Measurements from ENCODE around the gene C1orf52.
A peak's percentile ranks its signal among the peaks of the same experiment; 100 is the strongest.
"Not testable (repeated sequence)": the region's sequence is repeated elsewhere in the genome, so short reads cannot be mapped to it uniquely, and the experiment has no call there.

Gene C1orf52

DNA sequence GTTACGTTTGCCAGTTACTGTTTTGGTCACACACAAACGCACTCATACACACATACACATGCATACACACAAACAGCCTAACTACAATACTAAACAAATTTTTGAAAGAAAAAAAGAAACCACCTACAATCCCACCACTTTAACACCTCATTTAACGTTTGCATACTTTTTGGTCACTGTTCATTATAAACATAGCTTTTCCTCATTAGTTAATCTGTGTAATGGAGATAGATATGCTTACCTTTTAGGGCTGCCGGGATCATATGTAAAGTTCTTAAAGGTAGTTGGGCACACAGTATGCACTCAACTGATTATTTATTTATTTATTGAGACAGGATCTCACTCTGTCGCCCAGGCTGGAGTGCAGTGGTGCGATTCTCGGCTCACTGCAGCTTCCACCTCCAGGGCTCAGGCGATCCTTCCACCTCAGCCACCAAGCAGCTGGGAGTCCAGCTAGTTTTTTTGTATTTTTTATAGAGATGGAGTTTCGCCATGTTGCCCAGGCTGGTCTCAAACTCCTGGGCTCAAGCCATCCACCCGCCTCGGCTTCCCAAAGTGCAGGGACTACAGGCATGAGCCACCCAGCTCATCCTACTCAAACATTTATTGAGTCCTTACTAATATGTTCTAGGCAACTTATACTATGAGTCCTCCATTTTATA, 17.6 kb upstream of the C1orf52 start:
- DNase-seq: no peak

DNA sequence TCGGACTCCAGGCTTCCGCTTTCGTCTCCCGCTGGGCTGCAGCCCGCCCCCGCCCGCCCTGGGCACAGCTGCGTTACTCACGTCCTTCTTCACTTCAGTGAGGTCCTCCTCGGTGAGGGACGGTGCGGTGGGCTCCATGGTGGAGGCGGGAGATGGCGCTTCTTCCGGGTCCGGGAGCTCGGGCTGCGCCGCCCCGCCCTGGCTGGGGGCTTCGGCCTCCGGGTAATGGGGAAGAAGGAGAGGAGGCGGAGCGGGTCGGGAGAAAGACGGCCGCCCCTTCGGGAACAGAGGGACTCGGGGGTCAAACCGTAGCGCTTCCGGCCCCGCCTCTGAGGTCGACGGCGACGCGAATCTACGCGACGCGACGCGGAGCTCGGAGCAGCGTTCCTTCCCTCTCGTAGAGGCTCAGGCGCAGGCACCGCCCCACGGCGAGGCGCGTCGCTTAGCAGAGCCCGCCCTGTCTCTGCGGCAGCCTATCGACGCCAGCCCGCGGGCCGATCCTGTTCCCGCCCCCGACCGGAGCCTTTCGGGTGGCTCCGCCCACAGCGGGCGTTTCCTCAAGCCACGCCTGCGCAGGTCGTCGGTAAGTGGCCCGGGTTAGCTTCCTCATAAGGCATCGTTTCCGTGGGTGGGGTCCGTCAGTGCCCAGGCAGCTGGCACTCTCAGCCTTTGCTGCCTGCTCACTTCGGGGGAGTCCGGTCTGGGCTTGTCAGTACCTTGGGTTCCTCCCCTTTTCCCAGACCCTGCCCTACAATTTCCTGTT, 16.9 kb upstream of the C1orf52 start, which contains the start of gene BCL10:
TSS of gene BCL10 (minus strand) at position 418 of the 763 bp plus-strand sequence. CDS start at position 138, 280 bp downstream.
- DNase-seq: peak; percentile 98

DNA sequence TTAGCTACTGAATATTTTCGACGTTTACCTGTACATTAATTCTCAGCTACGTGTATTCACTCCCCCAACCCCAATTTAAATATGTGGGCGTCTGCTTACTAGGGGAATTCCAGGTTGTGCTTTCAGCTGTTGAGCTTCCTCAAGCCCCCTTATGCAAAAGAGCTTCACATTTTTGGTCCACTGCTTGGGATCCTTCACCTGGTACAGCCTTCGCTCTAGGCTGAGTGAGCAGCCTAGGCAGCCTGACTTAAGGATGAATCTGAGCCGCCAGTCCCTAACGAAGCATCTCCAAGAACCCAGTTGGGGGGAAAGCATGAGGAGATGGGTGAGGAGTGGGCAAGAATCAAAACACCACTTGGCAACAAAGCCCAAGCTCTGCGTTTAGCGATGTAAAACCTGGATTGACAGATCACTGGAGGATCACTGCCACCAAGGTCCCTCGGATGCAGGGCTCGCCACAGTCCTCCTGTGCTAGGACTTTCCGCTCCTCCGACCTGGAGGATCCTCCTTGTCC, 16.3 kb upstream of the C1orf52 start:
- DNase-seq: no peak

DNA sequence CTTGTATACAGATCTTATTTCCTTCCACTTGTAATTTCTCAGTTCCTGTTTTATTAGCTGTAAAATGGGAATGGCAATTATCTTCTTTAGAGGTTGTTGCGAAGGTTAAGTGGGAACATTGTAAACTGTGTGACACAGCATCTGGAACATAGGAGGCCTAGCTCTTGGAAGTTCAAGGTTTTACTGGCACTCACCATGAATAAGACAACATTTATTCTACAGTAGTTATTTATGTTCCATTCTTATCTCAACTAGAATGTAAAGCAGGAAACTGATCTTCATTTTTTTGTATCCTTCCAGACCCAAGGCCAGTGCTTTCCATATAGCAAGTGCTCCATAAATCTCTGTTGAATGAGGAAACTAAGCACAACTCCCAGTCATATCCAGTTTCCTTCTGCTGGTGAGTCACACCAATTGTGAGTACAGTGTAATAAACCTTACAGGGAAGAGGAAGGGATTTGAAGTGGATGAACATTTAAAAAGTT, 15.5 kb upstream of the C1orf52 start:
- DNase-seq: no peak

DNA sequence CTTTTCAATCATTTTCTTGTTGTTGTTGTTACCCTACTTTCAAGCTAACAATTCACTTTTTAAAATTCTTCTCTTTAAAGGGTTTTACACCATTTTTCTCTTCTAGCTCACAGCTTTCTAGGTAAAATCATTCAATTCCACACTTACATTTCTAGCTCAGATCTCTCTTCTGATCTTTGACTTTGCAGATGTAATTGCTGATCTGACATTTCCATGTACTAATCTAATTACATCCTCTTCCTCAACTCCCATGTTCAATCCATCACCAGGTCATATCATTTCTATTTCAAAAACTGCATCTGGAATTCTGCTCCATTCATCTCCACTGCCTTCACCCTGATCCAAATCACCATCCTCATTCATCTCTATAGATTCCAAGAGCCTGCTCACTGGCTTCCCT, 13.9 kb upstream of the C1orf52 start:
- no peak for DNase-seq

- no peak for DNase-seq
Measured at GRCh38 chr1:85268801-85269585, 9.5 kb upstream of the C1orf52 start.

GRCh38 chr1:85267313-85267712, 7.9 kb upstream of the C1orf52 start:
- DNase-seq: no peak

DNA sequence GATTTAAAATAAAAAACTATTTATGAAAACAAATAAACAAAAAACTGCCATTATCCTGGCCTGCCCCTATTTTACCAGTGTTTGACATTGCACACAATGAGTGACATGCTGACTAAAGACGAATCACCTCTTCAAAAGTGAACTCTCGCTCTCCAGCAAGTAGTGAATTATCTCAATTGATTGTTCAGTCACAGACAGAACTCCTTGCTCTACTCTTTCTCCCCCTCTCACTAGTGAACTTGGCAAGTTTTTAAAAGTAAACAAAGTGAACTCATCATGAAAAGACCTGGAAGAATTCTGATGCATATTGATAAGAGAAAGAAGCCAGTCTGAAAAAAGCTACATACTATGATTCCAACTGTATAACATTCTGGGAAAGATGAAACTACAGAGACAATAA, 4.7 kb upstream of the C1orf52 start:
- DNase-seq: no peak

GRCh38 chr1:85262985-85263384, 3.5 kb upstream of the C1orf52 start:
- DNase-seq: no peak

GRCh38 chr1:85259912-85260274, 431 bp upstream of the C1orf52 start:
- no peak for DNase-seq

- DNase-seq: no peak
Measured at GRCh38 chr1:85258536-85259117, 835 bp downstream of the C1orf52 start.

DNA sequence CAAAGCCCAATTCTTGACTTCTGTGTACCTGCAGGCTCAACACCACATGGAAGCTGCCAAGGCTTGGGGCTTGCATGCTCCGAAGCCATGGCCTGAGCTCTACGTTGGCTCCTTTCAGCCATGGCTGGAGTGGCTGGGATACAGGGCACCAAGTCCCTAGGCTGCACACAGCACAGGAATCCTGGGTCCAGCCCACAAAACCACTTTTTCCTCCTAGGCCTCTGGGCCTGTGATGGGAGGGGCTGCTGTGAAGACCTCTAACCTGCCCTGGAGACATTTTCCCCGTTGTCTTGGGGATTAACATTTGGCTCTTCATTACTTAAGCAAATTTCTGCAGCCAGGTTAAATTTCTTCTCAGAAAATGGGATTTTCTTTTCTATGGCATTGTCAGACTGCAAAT, 10.4 kb downstream of the C1orf52 start:
- not testable (repeated sequence) for DNase-seq

GRCh38 chr1:85245891-85246290, 13.6 kb downstream of the C1orf52 start:
- no peak for DNase-seq

DNA sequence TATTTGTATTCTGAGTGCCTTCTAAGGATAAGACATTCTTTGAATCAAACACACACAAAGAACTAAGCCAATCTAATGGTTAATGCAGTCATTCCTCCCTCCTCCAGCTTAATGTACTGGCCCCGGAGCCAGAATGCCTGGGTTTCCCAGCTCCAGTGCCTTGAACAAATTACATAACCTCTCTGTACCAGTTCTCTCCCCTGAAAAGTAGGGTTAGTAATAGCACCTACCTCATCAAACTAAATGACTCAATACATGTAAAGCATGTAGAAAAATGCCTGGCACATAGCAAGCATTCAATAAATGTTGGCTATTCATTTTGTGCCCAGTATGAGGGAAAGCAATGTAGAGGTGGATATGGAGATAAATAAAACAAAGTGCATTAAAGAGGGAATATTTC, 14.0 kb downstream of the C1orf52 start:
- no peak for DNase-seq

GRCh38 chr1:85244271-85245061, 15.0 kb downstream of the C1orf52 start:
- DNase-seq: no peak

- no peak for DNase-seq
Measured at GRCh38 chr1:85243372-85243771, 16.1 kb downstream of the C1orf52 start.

- no peak for DNase-seq
Measured at GRCh38 chr1:85240643-85241042, 18.8 kb downstream of the C1orf52 start.

- DNase-seq: no peak
Measured at GRCh38 chr1:85240174-85240601, 19.3 kb downstream of the C1orf52 start.

GRCh38 chr1:85237613-85238012, 21.8 kb downstream of the C1orf52 start:
- no peak for DNase-seq

DNA sequence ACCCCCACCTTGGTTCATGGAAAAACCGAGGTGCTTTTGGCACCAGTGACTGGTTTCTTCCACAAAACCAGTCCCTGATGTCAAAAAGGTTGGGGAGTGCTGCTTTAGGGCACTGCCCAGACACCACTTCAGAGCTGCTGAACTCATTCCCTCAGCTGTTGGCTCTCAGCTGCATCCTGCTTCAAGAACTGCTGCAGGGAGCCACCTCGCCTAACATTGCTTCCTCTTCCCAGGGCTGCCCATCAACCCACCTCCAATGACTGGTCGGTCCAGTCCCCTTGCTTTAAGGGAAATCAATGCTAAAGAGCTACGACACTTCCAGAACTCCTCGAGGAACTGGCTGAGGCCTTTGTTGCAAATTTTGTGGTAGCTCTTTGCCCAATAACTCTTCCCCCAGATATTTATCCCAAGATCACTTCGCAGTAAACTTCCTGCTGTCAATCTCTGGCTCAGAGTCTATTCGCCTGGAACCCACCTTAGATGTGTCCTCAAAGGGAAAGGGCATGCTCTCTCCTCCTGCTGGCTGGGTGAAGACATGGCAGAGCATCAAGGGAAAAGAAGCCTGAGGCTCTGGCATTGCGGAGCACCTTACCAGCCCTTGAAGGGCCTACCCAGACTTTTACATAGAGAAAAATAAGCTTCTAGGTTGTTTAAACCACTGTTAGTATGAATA, 29.0 kb downstream of the C1orf52 start:
- DNase-seq: no peak

- no peak for DNase-seq
Measured at GRCh38 chr1:85229574-85230097, 29.8 kb downstream of the C1orf52 start.
